Transverse colon (tissue), 4 donors: ENCODE data around the gene PRKCE. TPM values are rescaled to one million over a fixed set of nuclear protein-coding genes. Genes with fewer than 3 reads are reported as not detected.

Experiments used
- DNase-seq: peaks from one replicate; pipeline ENCODE4 v3.0.0-alpha.2; 2019
- H3K27ac ChIP-seq, 4 donors: fragments of 200-600 bp; sonication (generic); 2 replicates each; pipeline ENCODE4 v1.5.1; 2016 to 2018; ENCODE audit warnings: inconsistent platforms in 4 of 4
- H3K27me3 ChIP-seq: fragments of 200-600 bp; sonication (generic); 2 replicates; pipeline ENCODE4 v1.5.1; 2017; ENCODE audit warnings: inconsistent platforms
- H3K36me3 ChIP-seq, 4 donors: fragments of 200-600 bp; sonication (generic); 2 replicates each; pipeline ENCODE4 v1.5.1; 2017 to 2019; ENCODE audit warnings: inconsistent platforms in 4 of 4
- H3K4me1 ChIP-seq, 4 donors: fragments of 200-600 bp; sonication (generic); 2 replicates each; pipeline ENCODE4 v1.5.1; 2017 to 2020; ENCODE audit warnings: inconsistent platforms in 4 of 4
- H3K4me3 ChIP-seq, 4 donors: fragments of 200-600 bp; sonication (generic); 1 replicate in 1 of 4; 2 replicates in 3 of 4; pipeline versions ENCODE4 v1.5.1 to v1.6.1; 2017 to 2019; ENCODE audit warnings: inconsistent platforms in 4 of 4
- H3K9me3 ChIP-seq, 2 donors: fragments of 200-600 bp; sonication (generic); 2 replicates each; pipeline ENCODE4 v1.5.1; 2017 to 2019; ENCODE audit warnings: inconsistent platforms in 2 of 2
- EP300 ChIP-seq: sonication (generic); formaldehyde crosslinking; IDR thresholded peaks from one replicate; pipeline ENCODE4 v1.6.1; 2017; ENCODE audit warnings: antibody characterized with exemption, low read depth
- POLR2A ChIP-seq: fragments of 450-650 bp; IDR thresholded peaks from one replicate; pipeline ENCODE4 v1.6.1; 2016; ENCODE audit warnings: antibody characterized with exemption, mild to moderate bottlenecking, moderate library complexity
- POLR2AphosphoS5 ChIP-seq, 3 donors: sonication (generic); formaldehyde crosslinking; IDR thresholded peaks; one replicate each; pipeline ENCODE4 v1.6.1; 2016; ENCODE audit warnings: antibody characterized with exemption in 3 of 3
- WGBS, 2 donors: methylation state at CpG; one replicate each; pipeline ENCODE4 v1.1.5; 2018; ENCODE audit warnings: low coverage in 1 of 2; 5-methylcytosine and 5-hydroxymethylcytosine counted together
- in situ Hi-C, 4 donors: fragments of 200-750 bp; cut with MboI; loops; one replicate each; pipeline versions ENCODE4 v1.15.0 to v1.15.1; 2017; ENCODE audit warnings: low sequenced_read_pairs in 3 of 4, low pct_ligation_motif_present in 1 of 4, low pct_unique_long_range_greater_than_20kb in 1 of 4
- intact Hi-C: fragments of 100-400 bp; cut with DNase I; formaldehyde crosslinking; loops from one replicate; pipeline ENCODE4 v1.15.1; 2023; ENCODE audit warnings: low total_unique reads
- total RNA-seq, 4 donors: library from RNA; depleted of rRNA; stranded (reverse); fragments of >200 nt; gene quantifications; one replicate each; pipeline ENCODE4 v1.1.0, GENCODE V29; 2016
- TF ChIP-seq, protein P1 (sequence below), 5 experiments: fragments of 200-600 bp in 3 of 5; fragments of 450-650 bp in 2 of 5; sonication (generic) in 3 of 5; IDR thresholded peaks; 1 replicate in 2 of 5; 2 replicates in 3 of 5; pipeline ENCODE4 v1.5.1; 2016 to 2017; ENCODE audit warnings: antibody characterized with exemption in 5 of 5, inconsistent platforms in 3 of 5, mild to moderate bottlenecking in 2 of 5, moderate library complexity in 1 of 5

The PRKCE gene
- total RNA-seq, 4 donors from 2014 or later, result 8.6 to 20.6 (median 11.3) TPM

DNA sequence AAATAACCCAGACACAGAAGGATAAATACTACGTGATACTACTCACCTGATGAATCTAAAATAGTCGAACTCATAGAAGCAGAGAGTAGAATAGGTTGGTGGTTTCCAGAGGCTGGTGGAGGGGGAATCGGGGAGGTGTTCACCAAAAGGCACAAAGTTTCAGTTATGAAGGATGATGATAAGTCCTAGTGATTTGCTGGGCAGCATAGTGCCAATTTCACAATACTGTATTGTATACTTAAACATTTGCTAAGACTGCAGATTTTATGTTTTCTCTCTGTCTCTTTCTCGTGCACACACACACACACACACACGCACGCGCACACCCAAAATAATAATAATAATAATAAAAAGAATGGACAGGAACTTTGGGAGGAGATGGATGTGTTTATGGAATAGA is 425.4 kb downstream of the PRKCE start:
- no peaks in the 10 kb centered on the region for H3K36me3 ChIP-seq
- H3K4me1 ChIP-seq, result peaks cover 0 to 10% (median 0%) of the 10 kb centered on the region in 4 donors
- WGBS, 2 donors, result 55 to 94% methylated on average over 2 to 7 of the region's 7 CpGs
- intact Hi-C loops (loop anchor here (10.0 kb wide), 1 partner anchor 1032 kb away; no protein-coding TSS in a partner anchor), in situ Hi-C loops (no loop called here)
- H3K4me3 ChIP-seq, result no peak overlapping the region
- H3K27me3 ChIP-seq, result no peaks in the 10 kb centered on the region
- no peaks in the 10 kb centered on the region for H3K9me3 ChIP-seq
- DNase-seq, result no peak
- no peak overlapping the region for H3K27ac ChIP-seq
- TF ChIP-seq EP300 (no peak), POLR2A (no peak), POLR2AphosphoS5 (IDR thresholded peaks at IDR 0.05) (no peak)
- TF ChIP-seq, protein P1, sequence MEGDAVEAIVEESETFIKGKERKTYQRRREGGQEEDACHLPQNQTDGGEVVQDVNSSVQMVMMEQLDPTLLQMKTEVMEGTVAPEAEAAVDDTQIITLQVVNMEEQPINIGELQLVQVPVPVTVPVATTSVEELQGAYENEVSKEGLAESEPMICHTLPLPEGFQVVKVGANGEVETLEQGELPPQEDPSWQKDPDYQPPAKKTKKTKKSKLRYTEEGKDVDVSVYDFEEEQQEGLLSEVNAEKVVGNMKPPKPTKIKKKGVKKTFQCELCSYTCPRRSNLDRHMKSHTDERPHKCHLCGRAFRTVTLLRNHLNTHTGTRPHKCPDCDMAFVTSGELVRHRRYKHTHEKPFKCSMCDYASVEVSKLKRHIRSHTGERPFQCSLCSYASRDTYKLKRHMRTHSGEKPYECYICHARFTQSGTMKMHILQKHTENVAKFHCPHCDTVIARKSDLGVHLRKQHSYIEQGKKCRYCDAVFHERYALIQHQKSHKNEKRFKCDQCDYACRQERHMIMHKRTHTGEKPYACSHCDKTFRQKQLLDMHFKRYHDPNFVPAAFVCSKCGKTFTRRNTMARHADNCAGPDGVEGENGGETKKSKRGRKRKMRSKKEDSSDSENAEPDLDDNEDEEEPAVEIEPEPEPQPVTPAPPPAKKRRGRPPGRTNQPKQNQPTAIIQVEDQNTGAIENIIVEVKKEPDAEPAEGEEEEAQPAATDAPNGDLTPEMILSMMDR (IDR thresholded peaks at IDR 0.05), result no peak

DNA sequence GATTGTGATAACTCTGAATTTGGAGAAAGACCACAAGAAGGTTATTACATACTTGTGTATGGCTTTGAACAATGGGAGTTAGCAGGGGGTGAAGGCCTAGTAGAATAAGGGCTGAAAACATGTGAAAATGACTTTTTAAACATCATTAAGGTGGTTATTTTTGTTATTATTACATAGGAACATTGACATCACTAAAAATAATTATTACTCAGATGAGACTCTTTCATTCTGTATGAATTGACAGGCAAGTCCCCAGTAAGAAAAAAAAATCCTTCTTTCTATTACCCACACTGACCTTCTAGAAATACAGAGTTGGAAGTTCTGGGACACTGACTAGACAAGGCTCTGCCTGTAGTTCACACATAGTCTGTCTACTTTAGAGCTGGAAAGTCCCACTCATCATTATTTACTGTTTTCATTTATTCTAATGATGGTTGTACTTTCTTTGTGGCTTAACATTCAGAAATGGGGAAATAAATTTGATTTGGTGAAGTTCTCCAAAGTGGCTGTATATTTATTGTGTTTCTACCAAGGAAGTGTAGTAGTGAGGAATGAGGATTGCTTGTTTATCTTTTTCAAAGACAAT is 426.1 kb downstream of the PRKCE start:
- H3K4me3 ChIP-seq, result no peak overlapping the region
- no peak for TF ChIP-seq POLR2A
- TF ChIP-seq EP300, result no peak
- TF ChIP-seq, protein P1 (IDR thresholded peaks at IDR 0.05), result no peak
- no peak for TF ChIP-seq POLR2AphosphoS5 (IDR thresholded peaks at IDR 0.05)
- H3K27ac ChIP-seq, result no peak overlapping the region
- no peaks in the 10 kb centered on the region for H3K36me3 ChIP-seq
- H3K27me3 ChIP-seq, result no peaks in the 10 kb centered on the region
- in situ Hi-C loops (no loop called here), intact Hi-C loops (loop anchor here (10.0 kb wide), 1 partner anchor 1033 kb away; no protein-coding TSS in a partner anchor)
- H3K4me1 ChIP-seq, result peaks cover 0 to 6% (median 0%) of the 10 kb centered on the region in 4 donors
- H3K9me3 ChIP-seq, result no peaks in the 10 kb centered on the region
- DNase-seq, result no peak

DNA sequence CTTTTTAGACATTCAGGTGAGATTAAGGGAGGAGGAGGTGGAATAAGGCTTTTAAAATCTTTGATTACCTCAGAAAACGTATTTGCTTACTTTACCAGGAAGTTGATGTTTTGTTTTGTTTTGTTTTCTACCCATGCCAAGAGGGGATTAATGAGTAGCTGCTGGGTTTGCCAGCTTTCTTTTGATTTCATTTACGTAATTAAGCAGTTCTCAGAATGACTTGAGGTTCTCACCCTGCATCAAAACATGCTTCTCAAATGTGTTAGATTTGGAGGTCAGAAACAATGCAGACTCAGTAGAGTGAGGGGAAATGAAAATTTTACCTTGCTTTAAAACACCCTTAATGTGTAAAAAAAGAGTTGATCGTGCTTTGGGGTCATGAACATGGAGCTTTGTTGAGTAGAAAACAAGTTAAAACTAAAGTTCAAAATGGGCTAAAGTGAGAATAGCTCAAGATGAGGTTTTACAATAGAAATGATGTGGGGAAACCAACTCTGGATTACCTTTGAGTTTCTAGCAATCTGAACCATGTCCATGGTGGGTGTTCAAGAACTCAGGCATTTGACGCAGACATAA is 428.6 kb downstream of the PRKCE start:
- Histone ChIP-seq H3K27ac (no peak overlapping the region), H3K4me3 (no peak overlapping the region), H3K27me3 (no peaks in the 10 kb centered on the region), H3K4me1 (no peaks in the 10 kb centered on the region), H3K36me3 (no peaks in the 10 kb centered on the region), H3K9me3 (no peaks in the 10 kb centered on the region)
- in situ Hi-C loops, result no loop called here
- 72 to 73% methylated on average over 3 to 4 of the region's 4 CpGs for WGBS, 2 donors
- no peak for DNase-seq
- intact Hi-C loops, result loop anchor here (10.0 kb wide), 1 partner anchor 1035 kb away; no protein-coding TSS in a partner anchor
- TF ChIP-seq POLR2AphosphoS5 (IDR thresholded peaks at IDR 0.05) (no peak), EP300 (no peak), POLR2A (no peak)
- TF ChIP-seq, protein P1 (IDR thresholded peaks at IDR 0.05), result no peak

DNA sequence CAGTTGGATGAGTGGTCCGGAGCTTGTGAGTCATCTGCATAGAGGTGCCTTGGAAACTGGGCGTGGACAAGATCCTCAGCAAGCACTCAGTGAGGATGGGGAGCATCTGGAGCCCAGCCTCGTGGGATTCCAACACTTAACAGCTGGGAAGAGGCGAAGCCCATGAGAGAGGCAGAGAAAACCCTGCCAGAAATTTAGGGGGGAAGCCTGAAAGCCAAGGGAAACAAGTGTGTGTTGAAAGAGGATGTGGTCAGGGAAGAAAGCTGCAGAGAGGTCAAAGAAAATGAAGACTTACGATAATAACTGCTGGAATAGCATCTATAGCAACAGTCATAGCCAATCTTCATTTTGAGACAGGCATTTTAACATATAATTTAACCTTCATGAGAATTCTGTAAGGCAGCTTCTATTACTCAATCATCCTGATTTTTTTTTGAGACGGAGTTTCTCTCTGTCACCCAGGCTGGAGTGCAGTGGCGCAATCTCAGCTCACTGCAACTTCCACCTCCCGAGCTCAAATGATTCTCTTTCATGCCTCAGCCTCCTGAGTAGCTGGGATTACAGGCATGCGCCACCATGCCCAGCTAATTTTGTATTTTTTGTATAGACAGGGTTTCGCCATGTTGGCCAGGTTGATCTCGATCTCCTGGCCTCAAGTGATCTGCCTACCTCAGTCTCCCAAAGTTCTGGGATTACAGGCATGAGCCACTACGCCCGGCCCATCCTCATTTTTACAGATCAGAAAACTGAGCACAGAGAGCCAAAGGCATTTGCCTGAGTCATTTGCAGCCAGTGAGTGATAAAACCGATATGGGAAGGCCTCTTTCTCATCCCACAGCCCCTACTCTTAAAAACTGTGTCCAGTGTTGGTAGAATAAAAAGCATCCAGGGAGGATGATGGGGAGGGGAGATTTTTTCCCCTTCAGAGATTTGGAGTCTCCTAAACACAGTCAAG is 431.3 kb downstream of the PRKCE start:
- Histone ChIP-seq H3K27me3 (no peaks in the 10 kb centered on the region), H3K9me3 (no peaks in the 10 kb centered on the region), H3K4me3 (no peak overlapping the region), H3K27ac (peak overlapping the region in 1 of 4 donors; percentile 27), H3K36me3 (no peaks in the 10 kb centered on the region), H3K4me1 (peaks cover 0 to 3% (median 0%) of the 10 kb centered on the region in 4 donors)
- intact Hi-C loops (no loop called here), in situ Hi-C loops (no loop called here)
- WGBS, 2 donors, result 79 to 83% methylated on average over 11 to 14 of the region's 14 CpGs
- DNase-seq, result peak; percentile 23
- TF ChIP-seq EP300, result no peak
- TF ChIP-seq, protein P1 (IDR thresholded peaks at IDR 0.05), result no peak
- TF ChIP-seq POLR2AphosphoS5 (IDR thresholded peaks at IDR 0.05), result no peak
- TF ChIP-seq POLR2A, result no peak
